Measurements from ENCODE around the gene CERT1. TPM values are rescaled to one million over a fixed set of nuclear protein-coding genes. Genes with fewer than 3 reads are reported as not detected.

The CERT1 gene
- total RNA-seq, 1 experiment from 2014 or later = 50.2 TPM

- no peak overlapping the region for H3K4me2 ChIP-seq (ENCODE audit: insufficient read depth, insufficient read length, low read length)
- peaks cover 2% of the 10 kb centered on the region; the same call in 1 of the 2 replicates for H3K79me2 ChIP-seq (ENCODE audit: insufficient read depth, low read length)
- no peak for TF ChIP-seq CTCF (conservative IDR thresholded peaks at IDR 0.05)
These were observed 11.8 kb upstream of the CERT1 start for GRCh38 chr5:75523275-75523674.

More at GRCh38 chr5:75523275-75523674, 11.8 kb upstream of the CERT1 start:
- Histone ChIP-seq H2BK120ac (ENCODE audit: low read depth, low read length, poor library complexity, severe bottlenecking) (no peak overlapping the region), H3T11ph (ENCODE audit: low read length) (no peak overlapping the region), H2BK20ac (ENCODE audit: low read depth, low read length, poor library complexity, severe bottlenecking) (no peak overlapping the region), H3K9me3 (ENCODE audit: control insufficient read depth, low read depth, low read length) (no peaks in the 10 kb centered on the region), H3K23ac (ENCODE audit: insufficient read length, low read depth, low read length) (no peak overlapping the region), H4K5ac (ENCODE audit: insufficient read length, low read depth, low read length) (no peak overlapping the region), H3K14ac (ENCODE audit: insufficient read depth, low read length) (no peak overlapping the region), H3K4ac (ENCODE audit: low read depth, low read length) (no peak overlapping the region), H4K8ac (replicated peaks; ENCODE audit: insufficient read length, low read depth, low read length) (no peak overlapping the region), H3K27ac (ENCODE audit: insufficient read length, low read depth, low read length) (no peak overlapping the region), H2AFZ (ENCODE audit: low read length) (no peak overlapping the region), H3K27me3 (ENCODE audit: insufficient read depth, low read length) (no peaks in the 10 kb centered on the region), H2BK12ac (ENCODE audit: insufficient read length, low read depth, low read length) (no peak overlapping the region), H3K23me2 (ENCODE audit: insufficient read length, low read depth, low read length, poor library complexity, severe bottlenecking) (no peaks in the 10 kb centered on the region), H3K79me1 (ENCODE audit: insufficient read depth, low read depth, low read length, poor library complexity, severe bottlenecking) (peaks cover 6% of the 10 kb centered on the region), H3K4me1 (ENCODE audit: insufficient read depth, low read length) (no peaks in the 10 kb centered on the region), H4K91ac (ENCODE audit: insufficient read length, low read depth, low read length) (no peak overlapping the region), H2AK5ac (ENCODE audit: insufficient read length, low read length) (no peak overlapping the region), H3K9ac (ENCODE audit: extremely low read depth, insufficient read length, low read length) (no peak overlapping the region), H3K18ac (ENCODE audit: insufficient read length, low read depth, low read length) (no peak overlapping the region), H2BK5ac (ENCODE audit: insufficient read length, low read length) (no peak overlapping the region), H2BK15ac (ENCODE audit: low read depth, low read length) (no peak overlapping the region), H4K20me1 (ENCODE audit: control insufficient read depth, insufficient read depth, insufficient read length) (no peaks in the 10 kb centered on the region), H3K56ac (ENCODE audit: insufficient read length, low read depth, low read length) (no peak overlapping the region)
- no peak for DNase-seq
- H3K27me3 Mint-ChIP-seq (ENCODE audit: low read depth) = no peaks in the 10 kb centered on the region
- H3K9me3 Mint-ChIP-seq = peaks cover 12 to 15% of the 10 kb centered on the region in 2 experiments
- WGBS (ENCODE audit: extremely low coverage, insufficient read length, low lambda C conversion rate) = no CpG with 5 or more reads among the region's 1 CpG
- H3K4me3 Mint-ChIP-seq = no peak overlapping the region
- 0 out of 7 replicates have a peak overlapping the region, but pooled peaks of 1 of the 3 experiments have one; percentile 31 for H3K27ac Mint-ChIP-seq
- peaks cover 15 to 20% (median 17%) of the 10 kb centered on the region in 3 experiments for H3K36me3 Mint-ChIP-seq (ENCODE audit: insufficient read depth in 1 of 3, low read depth in 3 of 3)
- no peaks in the 10 kb centered on the region; a peak in 2 of 4 replicates for H3K4me1 Mint-ChIP-seq

Data from H9 (cell line).